Measurements from ENCODE around the gene STAT4.

The STAT4 gene

GRCh38 chr2:190990132-190990531 is 160.7 kb downstream of the STAT4 start:
- no peak for TF ChIP-seq CTCF (IDR thresholded peaks at IDR 0.05; ENCODE audit: insufficient read depth, missing control alignments)
- FAIRE-seq, result no peak
- no peak for DNase-seq (ENCODE audit: insufficient read length, low spot score)

- DNase-seq (ENCODE audit: insufficient read length, low spot score) (no peak), FAIRE-seq (no peak)
- no peak for TF ChIP-seq CTCF (IDR thresholded peaks at IDR 0.05; ENCODE audit: insufficient read depth, missing control alignments)
Measured at GRCh38 chr2:190988910-190989309, 161.9 kb downstream of the STAT4 start.

- no peak for TF ChIP-seq CTCF (IDR thresholded peaks at IDR 0.05; ENCODE audit: insufficient read depth, missing control alignments)
- DNase-seq (ENCODE audit: insufficient read length, low spot score) (no peak), FAIRE-seq (no peak)
Measured at GRCh38 chr2:190987938-190988337, 162.9 kb downstream of the STAT4 start.

- TF ChIP-seq CTCF (IDR thresholded peaks at IDR 0.05; ENCODE audit: insufficient read depth, missing control alignments), result no peak
- FAIRE-seq, result no peak
- no peak for DNase-seq (ENCODE audit: insufficient read length, low spot score)
Measured at GRCh38 chr2:190987116-190987515, 163.7 kb downstream of the STAT4 start.

- TF ChIP-seq CTCF (IDR thresholded peaks at IDR 0.05; ENCODE audit: insufficient read depth, missing control alignments), result no peak
- no peak for DNase-seq (ENCODE audit: insufficient read length, low spot score)
Measured at GRCh38 chr2:190986221-190986953, 164.4 kb downstream of the STAT4 start.

GRCh38 chr2:190984595-190984994 is 166.2 kb downstream of the STAT4 start:
- TF ChIP-seq CTCF (IDR thresholded peaks at IDR 0.05; ENCODE audit: insufficient read depth, missing control alignments), result no peak
- DNase-seq (ENCODE audit: insufficient read length, low spot score) (no peak), FAIRE-seq (no peak)

More at GRCh38 chr2:190986221-190986953, 164.4 kb downstream of the STAT4 start:
- FAIRE-seq, result no peak

GRCh38 chr2:190982262-190983034 is 168.3 kb downstream of the STAT4 start:
- no peak for FAIRE-seq
- DNase-seq (ENCODE audit: insufficient read length, low spot score), result no peak
- TF ChIP-seq CTCF (IDR thresholded peaks at IDR 0.05; ENCODE audit: insufficient read depth, missing control alignments), result no peak
